C4-2B (cell line): ENCODE data around the gene BPIFA1.

Source experiments
- CTCF ChIP-seq: fragments of 450-650 bp; conservative IDR thresholded peaks from 2 replicates; pipeline ENCODE4 v1.5.1; 2017; ENCODE audit warnings: mild to moderate bottlenecking
- ZFX ChIP-seq: fragments of 450-650 bp; IDR thresholded peaks from 2 replicates; pipeline ENCODE4 v1.6.1; 2017

- TF ChIP-seq CTCF (no peak), ZFX (no peak)
Measured at GRCh38 chr20:33224399-33224798, 11.4 kb upstream of the BPIFA1 start.
